Upper lobe of left lung (tissue), 6 donors: ENCODE measurements around the gene BACE2. TPM values are rescaled to one million over a fixed set of nuclear protein-coding genes. Genes with fewer than 3 reads are reported as not detected.

Source experiments
- ATAC-seq, 2 donors: fragments of 200-7000 bp; cut with Tn5 transposase; one replicate each; pipeline ENCODE4 v1.9.1; 2022; ENCODE audit warnings: mild to moderate bottlenecking in 2 of 2, moderate library complexity in 2 of 2; ENCODE audit not compliant: low FRiP score in 2 of 2
- DNase-seq, 2 donors: peaks; one replicate each; pipeline ENCODE4 v3.0.0-alpha.2; 2019 to 2020
- H3K27ac ChIP-seq, 4 donors: fragments of 200-600 bp; sonication (generic); one replicate each; pipeline ENCODE4 v1.5.1; 2016 to 2019
- H3K27me3 ChIP-seq, 4 donors: fragments of 200-600 bp; sonication (generic); one replicate each; pipeline ENCODE4 v1.5.1; 2017 to 2019
- H3K36me3 ChIP-seq, 4 donors: fragments of 200-600 bp; sonication (generic); one replicate each; pipeline ENCODE4 v1.5.1; 2016 to 2019
- H3K4me1 ChIP-seq, 4 donors: fragments of 200-600 bp; sonication (generic); one replicate each; pipeline ENCODE4 v1.5.1; 2018 to 2019
- H3K4me3 ChIP-seq, 4 donors: fragments of 200-600 bp; sonication (generic); one replicate each; pipeline ENCODE4 v1.5.1; 2017 to 2019; ENCODE audit warnings: mild to moderate bottlenecking in 2 of 4, moderate library complexity in 1 of 4
- H3K9me3 ChIP-seq, 4 donors: fragments of 200-600 bp; sonication (generic); one replicate each; pipeline ENCODE4 v1.5.1; 2018 to 2019
- EP300 ChIP-seq, 4 donors: sonication (generic); formaldehyde crosslinking; IDR thresholded peaks; one replicate each; pipeline ENCODE4 v1.5.1; 2017; ENCODE audit warnings: antibody characterized with exemption in 4 of 4, control low read depth in 2 of 4
- POLR2A ChIP-seq, 4 donors: fragments of 450-650 bp; IDR thresholded peaks; one replicate each; pipeline ENCODE4 v1.5.1; 2016 to 2017; ENCODE audit warnings: antibody characterized with exemption in 4 of 4, mild to moderate bottlenecking in 2 of 4
- POLR2AphosphoS5 ChIP-seq, 2 donors: sonication (generic); formaldehyde crosslinking; IDR thresholded peaks; one replicate each; pipeline ENCODE4 v1.5.1; 2017; ENCODE audit warnings: antibody characterized with exemption in 2 of 2
- WGBS, 2 donors: methylation state at CpG; one replicate each; pipeline ENCODE4 v1.1.5; 2017 to 2018; 5-methylcytosine and 5-hydroxymethylcytosine counted together
- total RNA-seq, 6 donors: library from RNA; depleted of rRNA in 4 of 6; stranded (reverse); fragments of >200 nt in 4 of 6; gene quantifications; one replicate each; pipeline versions ENCODE4 v1.1.0 to v1.2.1, GENCODE V29; 2016 to 2021
- TF ChIP-seq, protein P1 (sequence below), 6 experiments: fragments of 450-650 bp in 4 of 6; fragments of 200-600 bp in 2 of 6; sonication (generic) in 2 of 6; IDR thresholded peaks; one replicate each; pipeline ENCODE4 v1.5.1; 2016 to 2019; ENCODE audit warnings: antibody characterized with exemption in 6 of 6
- donor health status: DM: no; HTN: no; CAD: no; lungs with moderate emphysema.
- donor health status: DM: no; HTN: yes; CAD: no; lungs with severe emphysema.

Gene BACE2
- total RNA-seq, 6 donors from 2014 or later: 15.1 to 43.0 (median 26.3) TPM

DNA sequence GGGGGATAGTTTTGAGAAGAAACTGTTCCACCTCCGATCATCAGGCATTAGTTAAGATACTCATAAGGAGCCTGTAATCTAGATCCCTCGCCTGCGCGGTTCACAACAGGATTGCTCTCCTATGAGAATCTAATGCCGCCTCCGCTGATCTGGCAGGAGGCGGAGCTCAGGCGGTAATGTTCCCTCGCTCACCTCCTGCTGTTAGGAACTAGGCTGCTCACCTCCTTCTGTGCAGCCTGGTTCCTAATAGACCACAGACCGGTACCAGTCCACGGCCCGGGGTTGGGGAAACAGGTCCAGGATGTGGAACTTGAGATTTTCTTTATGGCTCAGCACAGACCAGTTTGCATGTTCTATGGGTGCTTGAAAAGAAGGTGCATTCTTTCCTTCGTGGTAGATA lies 121.5 kb downstream of the BACE2 start:
- no peaks in the 10 kb centered on the region for H3K4me1 ChIP-seq
- H3K27ac ChIP-seq: no peak overlapping the region
- DNase-seq (no peak), ATAC-seq (no peak)
- H3K9me3 ChIP-seq: no peaks in the 10 kb centered on the region
- no peak overlapping the region for H3K4me3 ChIP-seq
- 65 to 76% methylated on average over 13 of the region's 13 CpGs for WGBS, 2 donors
- TF ChIP-seq POLR2A (IDR thresholded peaks at IDR 0.05) (no peak), POLR2AphosphoS5 (IDR thresholded peaks at IDR 0.05) (no peak), EP300 (IDR thresholded peaks at IDR 0.05) (no peak)
- TF ChIP-seq, protein P1, sequence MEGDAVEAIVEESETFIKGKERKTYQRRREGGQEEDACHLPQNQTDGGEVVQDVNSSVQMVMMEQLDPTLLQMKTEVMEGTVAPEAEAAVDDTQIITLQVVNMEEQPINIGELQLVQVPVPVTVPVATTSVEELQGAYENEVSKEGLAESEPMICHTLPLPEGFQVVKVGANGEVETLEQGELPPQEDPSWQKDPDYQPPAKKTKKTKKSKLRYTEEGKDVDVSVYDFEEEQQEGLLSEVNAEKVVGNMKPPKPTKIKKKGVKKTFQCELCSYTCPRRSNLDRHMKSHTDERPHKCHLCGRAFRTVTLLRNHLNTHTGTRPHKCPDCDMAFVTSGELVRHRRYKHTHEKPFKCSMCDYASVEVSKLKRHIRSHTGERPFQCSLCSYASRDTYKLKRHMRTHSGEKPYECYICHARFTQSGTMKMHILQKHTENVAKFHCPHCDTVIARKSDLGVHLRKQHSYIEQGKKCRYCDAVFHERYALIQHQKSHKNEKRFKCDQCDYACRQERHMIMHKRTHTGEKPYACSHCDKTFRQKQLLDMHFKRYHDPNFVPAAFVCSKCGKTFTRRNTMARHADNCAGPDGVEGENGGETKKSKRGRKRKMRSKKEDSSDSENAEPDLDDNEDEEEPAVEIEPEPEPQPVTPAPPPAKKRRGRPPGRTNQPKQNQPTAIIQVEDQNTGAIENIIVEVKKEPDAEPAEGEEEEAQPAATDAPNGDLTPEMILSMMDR (IDR thresholded peaks at IDR 0.05): no peak
- no peaks in the 10 kb centered on the region for H3K27me3 ChIP-seq
- no peaks in the 10 kb centered on the region for H3K36me3 ChIP-seq

DNA sequence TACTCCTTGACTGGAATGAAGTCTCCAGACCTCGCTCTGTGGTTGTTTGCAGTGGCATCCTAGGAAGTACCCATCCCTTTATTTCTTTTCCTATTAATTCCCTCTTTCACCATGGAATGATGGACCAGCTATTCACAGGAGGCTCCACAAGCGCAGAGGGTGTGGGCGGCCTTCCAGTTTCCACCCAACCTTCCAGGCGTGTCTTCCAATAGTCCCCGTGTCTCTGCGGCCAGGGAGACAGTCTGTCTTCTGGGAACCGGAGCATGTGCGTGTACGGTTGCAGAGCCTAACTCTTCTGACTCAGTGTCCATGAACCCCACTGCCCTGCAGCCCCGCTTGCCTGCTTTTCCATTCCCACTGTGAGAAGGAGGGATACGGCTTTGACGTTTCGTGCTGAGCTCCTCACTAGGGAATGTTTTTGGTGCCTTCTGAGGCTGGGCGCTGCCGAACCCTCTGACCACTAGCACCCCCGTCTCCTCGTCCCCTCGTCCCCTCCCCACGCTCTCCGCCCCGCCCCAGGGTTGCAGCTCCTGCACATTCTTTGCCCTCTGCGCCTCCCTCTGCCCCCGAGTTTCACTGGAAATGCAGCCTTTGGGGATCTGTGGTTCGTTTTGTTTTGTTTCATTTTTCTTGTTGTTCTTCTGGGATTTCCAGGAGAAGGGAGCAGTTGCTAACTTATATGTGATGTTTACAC lies 122.3 kb downstream of the BACE2 start:
- DNase-seq (peak in 1 of 2 donors; percentile 53), ATAC-seq (no peak)
- no peaks in the 10 kb centered on the region for H3K27me3 ChIP-seq
- TF ChIP-seq POLR2AphosphoS5 (IDR thresholded peaks at IDR 0.05): no peak
- H3K9me3 ChIP-seq: no peaks in the 10 kb centered on the region
- no peak overlapping the region for H3K27ac ChIP-seq
- H3K36me3 ChIP-seq: no peaks in the 10 kb centered on the region
- no peaks in the 10 kb centered on the region for H3K4me1 ChIP-seq
- WGBS, 2 donors: 69 to 75% methylated on average over 24 of the region's 24 CpGs
- H3K4me3 ChIP-seq: no peak overlapping the region

DNA sequence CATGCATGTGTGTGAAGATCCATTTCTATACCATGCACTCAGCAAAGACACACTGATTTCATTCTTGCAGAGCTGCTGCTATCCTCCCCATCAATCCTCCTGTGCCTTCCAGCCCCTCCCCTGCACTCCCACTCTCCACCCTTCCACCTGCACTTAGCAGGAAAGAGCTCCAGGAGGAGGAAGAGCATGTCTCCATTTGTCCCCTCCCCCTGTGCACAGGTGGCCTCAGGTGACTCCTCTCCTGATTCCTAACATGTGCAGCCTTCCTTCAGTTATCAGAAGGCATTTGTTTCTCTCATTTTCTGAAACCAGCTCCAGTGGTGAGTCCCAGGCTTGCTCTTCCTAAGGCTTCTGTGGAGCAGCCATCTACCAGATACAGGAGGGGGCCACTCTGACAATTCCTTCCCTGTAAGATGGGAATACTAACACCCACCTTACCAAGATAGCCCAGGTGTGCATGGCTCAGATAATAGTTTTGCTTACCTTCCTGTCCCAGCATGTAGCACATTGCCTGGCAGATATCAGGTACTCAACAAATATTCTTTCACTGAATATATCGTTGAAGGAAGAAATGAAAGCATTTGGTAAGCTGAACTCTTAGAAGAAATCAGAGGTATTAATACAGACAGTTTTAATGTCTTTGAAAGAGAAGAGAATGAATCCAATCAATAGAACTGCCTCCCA lies 126.7 kb downstream of the BACE2 start:
- no peaks in the 10 kb centered on the region for H3K9me3 ChIP-seq
- no peaks in the 10 kb centered on the region for H3K27me3 ChIP-seq
- H3K36me3 ChIP-seq: no peaks in the 10 kb centered on the region
- 76 to 78% methylated on average over 1 of the region's 1 CpG for WGBS, 2 donors
- TF ChIP-seq POLR2AphosphoS5 (IDR thresholded peaks at IDR 0.05): no peak
- no peak for TF ChIP-seq POLR2A (IDR thresholded peaks at IDR 0.05)
- TF ChIP-seq, protein P1 (IDR thresholded peaks at IDR 0.05): no peak
- TF ChIP-seq EP300 (IDR thresholded peaks at IDR 0.05): no peak
- H3K4me3 ChIP-seq: no peak overlapping the region
- DNase-seq (no peak), ATAC-seq (no peak)
- H3K27ac ChIP-seq: no peak overlapping the region
- H3K4me1 ChIP-seq: no peaks in the 10 kb centered on the region

DNA sequence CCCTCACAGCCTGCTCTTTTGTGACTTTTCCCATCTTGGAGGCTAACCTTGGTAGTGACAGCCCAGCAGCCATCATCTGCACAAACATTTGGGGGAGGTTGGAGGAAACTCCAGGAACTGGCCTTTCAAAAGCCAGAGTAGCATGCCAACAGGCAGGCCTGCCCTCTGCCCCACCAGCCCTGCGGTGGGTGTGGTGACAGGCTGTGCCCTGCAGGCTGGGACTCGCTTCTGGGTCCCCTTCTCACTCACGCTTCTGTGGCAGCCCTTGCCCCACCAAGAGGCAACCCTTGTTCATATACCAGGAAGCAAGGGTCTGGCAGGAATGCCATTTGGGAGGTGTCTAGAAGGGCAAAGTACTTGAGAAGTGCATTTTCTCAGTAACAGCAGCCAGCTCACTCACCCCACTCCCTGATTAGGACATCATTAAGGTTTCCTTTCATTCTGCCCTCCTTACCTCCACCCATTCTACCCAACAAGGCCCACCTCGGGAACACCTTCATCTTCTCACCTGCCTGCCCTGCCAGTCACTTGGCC lies 127.8 kb downstream of the BACE2 start:
- H3K27ac ChIP-seq: no peak overlapping the region

DNA sequence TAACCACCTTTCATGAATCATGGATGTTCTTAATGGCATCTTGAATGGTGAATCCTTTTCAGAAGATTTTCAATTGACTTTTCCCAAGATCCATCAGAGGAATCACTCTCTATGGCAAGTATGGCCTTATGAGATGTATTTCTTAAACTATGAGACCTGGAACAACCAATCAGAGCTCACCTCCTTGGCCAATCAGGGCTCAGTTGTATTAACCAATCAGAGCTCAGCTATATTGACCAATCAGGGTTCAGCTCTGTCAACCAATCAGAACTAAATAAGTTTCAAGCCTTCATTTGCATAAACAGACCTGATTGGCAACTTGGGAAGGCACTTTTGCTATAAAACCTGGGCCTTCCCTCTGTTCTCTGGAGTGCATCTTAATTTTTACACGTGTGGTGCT lies 135.0 kb downstream of the BACE2 start:
- Histone ChIP-seq H3K4me3 (no peak overlapping the region), H3K36me3 (no peaks in the 10 kb centered on the region), H3K9me3 (no peaks in the 10 kb centered on the region), H3K27me3 (no peaks in the 10 kb centered on the region), H3K27ac (no peak overlapping the region), H3K4me1 (no peaks in the 10 kb centered on the region)
- no peak for ATAC-seq
- 89 to 90% methylated on average over 1 of the region's 1 CpG for WGBS, 2 donors
- no peak for DNase-seq
- TF ChIP-seq POLR2AphosphoS5 (IDR thresholded peaks at IDR 0.05) (no peak), POLR2A (IDR thresholded peaks at IDR 0.05) (no peak), EP300 (IDR thresholded peaks at IDR 0.05) (no peak)
- TF ChIP-seq, protein P1 (IDR thresholded peaks at IDR 0.05): no peak

More for the DNA sequence above, 127.8 kb downstream of the BACE2 start:
- H3K36me3 ChIP-seq: no peaks in the 10 kb centered on the region
- 58 to 62% methylated on average over 1 to 4 of the region's 4 CpGs for WGBS, 2 donors
- no peak overlapping the region for H3K4me3 ChIP-seq
- no peaks in the 10 kb centered on the region for H3K9me3 ChIP-seq
- no peaks in the 10 kb centered on the region for H3K4me1 ChIP-seq
- DNase-seq (peak in 1 of 2 donors; percentile 38), ATAC-seq (no peak)
- H3K27me3 ChIP-seq: no peaks in the 10 kb centered on the region
- TF ChIP-seq, protein P1 (IDR thresholded peaks at IDR 0.05): no peak
- no peak for TF ChIP-seq EP300 (IDR thresholded peaks at IDR 0.05)
- TF ChIP-seq POLR2AphosphoS5 (IDR thresholded peaks at IDR 0.05): no peak
- TF ChIP-seq POLR2A (IDR thresholded peaks at IDR 0.05): no peak
